Naive B cell (primary cell): ENCODE measurements around the gene KRT82. TPM values are rescaled to one million over a fixed set of nuclear protein-coding genes. Genes with fewer than 3 reads are reported as not detected.
A peak's percentile ranks its signal among the peaks of the same experiment; 100 is the strongest.
"Not testable (repeated sequence)": the region's sequence is repeated elsewhere in the genome, so short reads cannot be mapped to it uniquely, and the experiment has no call there.

Experiments used
- ATAC-seq, 2 donors: fragments of 150-1000 bp; cut with Tn5 transposase; 2 replicates each; pipeline ENCODE4 v1.10.0; 2021; ENCODE audit warnings: low read depth in 2 of 2, mild to moderate bottlenecking in 2 of 2, moderate library complexity in 2 of 2
- DNase-seq: peaks from one replicate; pipeline ENCODE4 v3.0.0; 2022
- H3K27ac Mint-ChIP-seq, 6 donors: one replicate each; pipeline ENCODE4 v1.8.0; 2020 to 2022; ENCODE audit warnings: mild to moderate bottlenecking in 6 of 6, mixed read lengths in 6 of 6, moderate library complexity in 5 of 6, inconsistent platforms in 2 of 6
- H3K27me3 Mint-ChIP-seq, 3 donors: one replicate each; pipeline ENCODE4 v1.8.0; 2021 to 2022; ENCODE audit warnings: mixed read lengths in 3 of 3, mild to moderate bottlenecking in 1 of 3
- H3K36me3 Mint-ChIP-seq, 2 donors: one replicate each; pipeline ENCODE4 v1.8.0; 2020 to 2022; ENCODE audit warnings: mixed read lengths in 2 of 2, inconsistent platforms in 1 of 2, mild to moderate bottlenecking in 1 of 2
- H3K4me1 Mint-ChIP-seq, 3 donors: one replicate each; pipeline ENCODE4 v1.8.0; 2020 to 2022; ENCODE audit warnings: mixed read lengths in 3 of 3, inconsistent platforms in 1 of 3, mild to moderate bottlenecking in 1 of 3, moderate library complexity in 1 of 3
- H3K4me3 Mint-ChIP-seq, 8 donors: one replicate each; pipeline ENCODE4 v1.8.0; 2020 to 2022; ENCODE audit warnings: mild to moderate bottlenecking in 8 of 8, mixed read lengths in 8 of 8, moderate library complexity in 8 of 8, inconsistent platforms in 2 of 8
- H3K9me3 Mint-ChIP-seq, 7 donors: one replicate each; pipeline ENCODE4 v1.8.0; 2020 to 2022; ENCODE audit warnings: mixed read lengths in 7 of 7, mild to moderate bottlenecking in 5 of 7, inconsistent platforms in 2 of 7, moderate library complexity in 1 of 7
- polyA plus RNA-seq, 6 donors: library from polyadenylated mRNA; unstranded; fragments of 300-500 nt; fragmentation: Illumina TruSeq; gene quantifications; one replicate each; pipeline ENCODE4 v1.2.3, GENCODE V29; 2021; ENCODE audit warnings: low read depth in 6 of 6

The KRT82 gene
- polyA plus RNA-seq: not detected

GRCh38 chr12:52405922-52406385 is at the start of gene KRT82:
Gene KRT82, minus strand, starts transcription at chr12:52406335. Its CDS starts 58 bp downstream, at chr12:52406277.
- H3K4me3 Mint-ChIP-seq: no peak within 1 kb of the TSS
- no peak for ATAC-seq
- peaks cover 4 to 53% (median 13%) of the 10 kb centered on the region in 3 donors for H3K27me3 Mint-ChIP-seq
- H3K27ac Mint-ChIP-seq: no peak within 1 kb of the TSS
- H3K36me3 Mint-ChIP-seq: peaks cover 0 to 9% of the 10 kb centered on the region in 2 donors
- peaks cover 0 to 5% (median 2%) of the 10 kb centered on the region in 7 donors for H3K9me3 Mint-ChIP-seq
- peaks cover 0 to 3% (median 0%) of the 10 kb centered on the region in 3 donors for H3K4me1 Mint-ChIP-seq
- no peak for DNase-seq

- no peak for ATAC-seq
- Mint-ChIP-seq H3K27me3 (peaks cover 5 to 60% (median 45%) of the 10 kb centered on the region in 3 donors), H3K9me3 (peaks cover 0 to 2% (median 0%) of the 10 kb centered on the region in 7 donors), H3K4me1 (no peaks in the 10 kb centered on the region), H3K27ac (no peak overlapping the region), H3K36me3 (no peaks in the 10 kb centered on the region), H3K4me3 (no peak overlapping the region)
- no peak for DNase-seq
Observed at GRCh38 chr12:52455821-52456220, 49.7 kb upstream of the KRT82 start.

GRCh38 chr12:52454411-52455201 is 48.5 kb upstream of the KRT82 start:
- peaks cover 5 to 57% (median 42%) of the 10 kb centered on the region in 3 donors for H3K27me3 Mint-ChIP-seq
- no peaks in the 10 kb centered on the region for H3K4me1 Mint-ChIP-seq
- H3K36me3 Mint-ChIP-seq: no peaks in the 10 kb centered on the region
- H3K27ac Mint-ChIP-seq: no peak overlapping the region
- DNase-seq: no peak
- peaks cover 0 to 2% (median 0%) of the 10 kb centered on the region in 7 donors for H3K9me3 Mint-ChIP-seq
- no peak overlapping the region for H3K4me3 Mint-ChIP-seq
- no peak for ATAC-seq

GRCh38 chr12:52452101-52452500 is 46.0 kb upstream of the KRT82 start, which contains the start of gene KRT6B:
Gene KRT6B, minus strand, starts transcription at chr12:52452146. Its CDS starts 68 bp downstream, at chr12:52452078.
- peaks cover 5 to 37% (median 21%) of the 10 kb centered on the region in 3 donors for H3K27me3 Mint-ChIP-seq
- H3K27ac Mint-ChIP-seq: no peak within 1 kb of the TSS
- DNase-seq (no peak), ATAC-seq (no peak)
- H3K4me1 Mint-ChIP-seq: no peaks in the 10 kb centered on the region
- peaks cover 0 to 2% (median 0%) of the 10 kb centered on the region in 7 donors for H3K9me3 Mint-ChIP-seq
- H3K36me3 Mint-ChIP-seq: no peaks in the 10 kb centered on the region
- peak within 1 kb of the TSS in 1 of 8 donors; percentile 30 for H3K4me3 Mint-ChIP-seq

GRCh38 chr12:52448228-52448627 is 42.1 kb upstream of the KRT82 start:
- Mint-ChIP-seq H3K27me3 (peaks cover 9 to 29% (median 20%) of the 10 kb centered on the region in 3 donors), H3K36me3 (no peaks in the 10 kb centered on the region), H3K4me3 (no peak overlapping the region), H3K27ac (no peak overlapping the region), H3K9me3 (peaks cover 0 to 2% (median 0%) of the 10 kb centered on the region in 7 donors), H3K4me1 (no peaks in the 10 kb centered on the region)
- DNase-seq: no peak
- ATAC-seq: no peak

- H3K4me1 Mint-ChIP-seq, H3K27ac Mint-ChIP-seq, DNase-seq, H3K4me3 Mint-ChIP-seq, ATAC-seq, H3K36me3 Mint-ChIP-seq, H3K9me3 Mint-ChIP-seq: not testable (repeated sequence)
- peaks cover 12 to 38% (median 23%) of the 10 kb centered on the region in 3 donors for H3K27me3 Mint-ChIP-seq
Observed at GRCh38 chr12:52447196-52447595, 41.1 kb upstream of the KRT82 start.

- H3K9me3 Mint-ChIP-seq: no peaks in the 10 kb centered on the region
- H3K36me3 Mint-ChIP-seq: no peaks in the 10 kb centered on the region
- H3K27ac Mint-ChIP-seq: no peak overlapping the region
- H3K4me3 Mint-ChIP-seq: no peak overlapping the region
- ATAC-seq (no peak), DNase-seq (no peak)
- H3K27me3 Mint-ChIP-seq: peaks cover 12 to 45% (median 28%) of the 10 kb centered on the region in 3 donors
- no peaks in the 10 kb centered on the region for H3K4me1 Mint-ChIP-seq
Observed at GRCh38 chr12:52446367-52447045, 40.4 kb upstream of the KRT82 start.

- Mint-ChIP-seq H3K9me3 (no peaks in the 10 kb centered on the region), H3K27ac (no peak overlapping the region), H3K4me3 (no peak overlapping the region), H3K27me3 (peaks cover 16 to 51% (median 34%) of the 10 kb centered on the region in 3 donors), H3K36me3 (no peaks in the 10 kb centered on the region), H3K4me1 (no peaks in the 10 kb centered on the region)
- no peak for DNase-seq
- no peak for ATAC-seq
Observed at GRCh38 chr12:52445876-52446275, 39.7 kb upstream of the KRT82 start.

GRCh38 chr12:52444647-52445595 is 38.8 kb upstream of the KRT82 start:
- no peak overlapping the region for H3K4me3 Mint-ChIP-seq
- H3K9me3 Mint-ChIP-seq: no peaks in the 10 kb centered on the region
- H3K27me3 Mint-ChIP-seq: peaks cover 17 to 55% (median 37%) of the 10 kb centered on the region in 3 donors
- H3K4me1 Mint-ChIP-seq: no peaks in the 10 kb centered on the region
- H3K36me3 Mint-ChIP-seq: no peaks in the 10 kb centered on the region
- ATAC-seq (no peak), DNase-seq (no peak)
- H3K27ac Mint-ChIP-seq: no peak overlapping the region

- no peaks in the 10 kb centered on the region for H3K9me3 Mint-ChIP-seq
- peaks cover 20 to 54% (median 41%) of the 10 kb centered on the region in 3 donors for H3K27me3 Mint-ChIP-seq
- no peak overlapping the region for H3K27ac Mint-ChIP-seq
- H3K4me1 Mint-ChIP-seq: no peaks in the 10 kb centered on the region
- no peaks in the 10 kb centered on the region for H3K36me3 Mint-ChIP-seq
- no peak for ATAC-seq
- no peak for DNase-seq
- no peak overlapping the region for H3K4me3 Mint-ChIP-seq
Observed at GRCh38 chr12:52443966-52444365, 37.8 kb upstream of the KRT82 start.

GRCh38 chr12:52442600-52443061 is 36.5 kb upstream of the KRT82 start:
- Mint-ChIP-seq H3K4me3 (no peak overlapping the region), H3K27me3 (peaks cover 20 to 58% (median 41%) of the 10 kb centered on the region in 3 donors), H3K27ac (no peak overlapping the region), H3K36me3 (no peaks in the 10 kb centered on the region), H3K4me1 (no peaks in the 10 kb centered on the region), H3K9me3 (no peaks in the 10 kb centered on the region)
- no peak for ATAC-seq
- DNase-seq: no peak

- DNase-seq: no peak
- no peak overlapping the region for H3K4me3 Mint-ChIP-seq
- no peaks in the 10 kb centered on the region for H3K4me1 Mint-ChIP-seq
Observed at GRCh38 chr12:52441320-52441911, 35.3 kb upstream of the KRT82 start.

More at GRCh38 chr12:52441320-52441911, 35.3 kb upstream of the KRT82 start:
- Mint-ChIP-seq H3K36me3 (no peaks in the 10 kb centered on the region), H3K27ac (no peak overlapping the region), H3K9me3 (no peaks in the 10 kb centered on the region), H3K27me3 (peaks cover 27 to 63% (median 45%) of the 10 kb centered on the region in 3 donors)
- ATAC-seq: no peak
